GM23248 (cell line): ENCODE measurements around the gene SLC36A4.

Source experiments
- EZH2 ChIP-seq: fragments of 200-600 bp; sonication (generic); IDR thresholded peaks from 2 replicates; pipeline ENCODE4 v1.6.1; 2018; ENCODE audit warnings: antibody characterized with exemption, mild to moderate bottlenecking; ENCODE audit not compliant: insufficient read depth, poor library complexity, severe bottlenecking
- EZH2phosphoT487 ChIP-seq: fragments of 200-600 bp; sonication (generic); IDR thresholded peaks from 2 replicates; pipeline ENCODE4 v1.6.1; 2018; ENCODE audit warnings: antibody characterized with exemption, moderate library complexity, mild to moderate bottlenecking, low read depth; ENCODE audit not compliant: insufficient read depth

GRCh38 chr11:93198215-93198845 lies 539 bp upstream of the SLC36A4 start:
- TF ChIP-seq EZH2phosphoT487 (no peak), EZH2 (no peak)
